Activated T-cell treated with anti-CD3 and anti-CD28 coated beads, Interleukin-2, amount 50 U/mL, for 4 hours (primary cell): Measurements from ENCODE around the gene CRYAA. TPM values are rescaled to one million over a fixed set of nuclear protein-coding genes. Genes with fewer than 3 reads are reported as not detected.
"Not testable (repeated sequence)": the region's sequence is repeated elsewhere in the genome, so short reads cannot be mapped to it uniquely, and the experiment has no call there.

ENCODE experiments used
- ATAC-seq, 2 donors: fragments of 200-7000 bp; cut with Tn5 transposase; one replicate each; pipeline ENCODE4 v1.10.0; 2021
- DNase-seq: peaks from one replicate; pipeline ENCODE4 v3.0.0-alpha.2; 2020
- H3K27me3 Mint-ChIP-seq: one replicate; pipeline ENCODE4 v1.8.0; 2021; ENCODE audit warnings: low read depth, mixed read lengths
- H3K36me3 Mint-ChIP-seq: one replicate; pipeline ENCODE4 v1.8.0; 2022; ENCODE audit warnings: mixed read lengths; ENCODE audit not compliant: insufficient read depth
- H3K4me1 Mint-ChIP-seq: one replicate; pipeline ENCODE4 v1.8.0; 2021; ENCODE audit warnings: low read depth, mixed read lengths
- H3K4me3 Mint-ChIP-seq: one replicate; pipeline ENCODE4 v1.8.0; 2021; ENCODE audit warnings: mild to moderate bottlenecking, moderate library complexity, mixed read lengths
- H3K9me3 Mint-ChIP-seq: one replicate; pipeline ENCODE4 v1.8.0; 2021; ENCODE audit warnings: mixed read lengths
- total RNA-seq, 3 donors: library from RNA; stranded (reverse); gene quantifications; one replicate each; pipeline ENCODE4 v1.2.1, GENCODE V29; 2021

The CRYAA gene, protein sequence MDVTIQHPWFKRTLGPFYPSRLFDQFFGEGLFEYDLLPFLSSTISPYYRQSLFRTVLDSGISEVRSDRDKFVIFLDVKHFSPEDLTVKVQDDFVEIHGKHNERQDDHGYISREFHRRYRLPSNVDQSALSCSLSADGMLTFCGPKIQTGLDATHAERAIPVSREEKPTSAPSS
- total RNA-seq, result not detected

DNA sequence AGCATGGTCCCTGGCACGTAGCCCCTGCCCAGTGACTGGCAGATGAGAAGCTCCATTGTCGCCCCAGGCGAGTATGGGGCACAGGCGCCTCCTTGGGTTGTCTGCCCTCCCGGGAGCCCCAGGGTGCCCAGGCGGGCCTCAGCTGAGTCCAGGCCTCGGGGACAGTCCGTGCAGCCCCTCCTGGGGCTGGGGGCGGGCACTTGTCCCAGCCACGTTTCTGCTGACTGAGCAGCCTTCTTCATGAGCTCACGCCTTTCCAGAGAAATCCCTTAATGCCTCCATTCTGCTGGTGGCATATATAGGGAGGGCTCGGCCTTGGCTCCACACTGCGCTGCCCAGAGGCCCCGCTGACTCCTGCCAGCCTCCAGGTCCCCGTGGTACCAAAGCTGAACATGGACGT lies at the start of gene CRYAA:
Gene CRYAA (plus strand): TSS at position 301 of the 400 bp plus-strand sequence. CDS start 92 bp downstream, at position 393.
- not testable (repeated sequence) for H3K9me3 Mint-ChIP-seq

DNA sequence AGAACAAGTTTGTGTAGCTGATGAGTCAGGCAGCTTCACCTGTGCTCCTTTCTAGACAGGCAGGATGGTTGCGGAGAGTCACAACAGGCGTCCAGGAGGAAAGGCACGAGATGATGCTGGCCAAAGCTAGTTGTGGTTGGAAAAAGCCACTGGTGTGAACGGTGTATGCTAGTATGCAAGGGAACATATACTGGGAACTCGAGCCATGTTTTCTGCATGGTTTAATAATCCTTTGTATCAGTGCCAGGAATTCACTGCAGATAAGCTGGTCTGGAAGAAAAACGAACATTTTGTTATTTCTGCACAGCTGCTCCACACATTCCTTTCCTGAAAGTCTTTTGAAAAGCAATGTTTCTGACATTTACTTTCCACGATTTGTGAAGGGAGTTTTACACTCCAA lies 38.7 kb upstream of the CRYAA start:
- H3K36me3 Mint-ChIP-seq, H3K4me3 Mint-ChIP-seq, DNase-seq, H3K9me3 Mint-ChIP-seq, ATAC-seq, H3K4me1 Mint-ChIP-seq, H3K27me3 Mint-ChIP-seq: not testable (repeated sequence)

More for the DNA sequence above, at the start of gene CRYAA:
- not testable (repeated sequence) for H3K4me3 Mint-ChIP-seq, H3K36me3 Mint-ChIP-seq, DNase-seq, ATAC-seq, H3K27me3 Mint-ChIP-seq, H3K4me1 Mint-ChIP-seq

DNA sequence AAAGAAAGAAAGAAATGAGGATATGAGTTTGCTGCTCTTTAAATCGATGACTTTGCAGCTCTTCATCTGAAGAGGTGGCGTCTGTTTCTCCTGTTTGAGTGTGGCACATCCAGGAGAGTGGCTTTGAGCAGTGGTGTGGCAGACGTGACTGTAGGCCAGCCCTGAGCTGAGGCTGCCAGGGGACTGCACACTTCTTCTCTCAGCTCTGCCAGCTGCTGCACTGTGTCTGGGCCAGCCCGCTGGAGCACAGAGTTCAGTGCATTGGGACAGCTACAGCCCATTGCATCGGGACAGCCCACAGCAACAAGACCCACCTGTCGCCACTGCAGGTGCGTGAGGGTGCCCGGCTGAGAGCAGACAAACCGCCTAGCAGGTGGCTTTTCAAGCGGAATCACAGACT lies 34.3 kb upstream of the CRYAA start:
- H3K9me3 Mint-ChIP-seq, H3K27me3 Mint-ChIP-seq, ATAC-seq, H3K4me3 Mint-ChIP-seq, DNase-seq, H3K36me3 Mint-ChIP-seq, H3K4me1 Mint-ChIP-seq: not testable (repeated sequence)

DNA sequence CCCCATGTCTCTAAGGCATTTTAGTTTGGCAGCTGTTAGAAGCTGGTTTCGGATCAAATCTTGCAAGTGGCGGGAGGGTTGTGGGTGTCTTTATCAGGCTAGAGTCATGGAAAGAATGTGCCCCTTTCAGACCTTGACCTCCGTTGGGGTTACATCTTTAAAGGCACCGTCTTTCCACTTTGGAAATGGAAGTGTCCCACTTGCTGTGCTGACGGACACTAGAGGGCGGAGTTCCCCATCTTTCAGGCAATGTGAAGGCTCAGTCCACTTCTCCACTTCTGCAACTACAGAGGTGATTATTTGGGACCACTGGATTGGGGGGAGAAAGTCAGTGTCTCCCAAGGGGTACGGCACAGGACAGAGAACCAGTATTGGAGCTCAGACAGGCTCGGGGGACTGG lies 29.9 kb upstream of the CRYAA start:
- peak in 1 of 2 donors; percentile 56 for ATAC-seq
- H3K9me3 Mint-ChIP-seq, H3K36me3 Mint-ChIP-seq, H3K27me3 Mint-ChIP-seq, H3K4me1 Mint-ChIP-seq, DNase-seq, H3K4me3 Mint-ChIP-seq: not testable (repeated sequence)

DNA sequence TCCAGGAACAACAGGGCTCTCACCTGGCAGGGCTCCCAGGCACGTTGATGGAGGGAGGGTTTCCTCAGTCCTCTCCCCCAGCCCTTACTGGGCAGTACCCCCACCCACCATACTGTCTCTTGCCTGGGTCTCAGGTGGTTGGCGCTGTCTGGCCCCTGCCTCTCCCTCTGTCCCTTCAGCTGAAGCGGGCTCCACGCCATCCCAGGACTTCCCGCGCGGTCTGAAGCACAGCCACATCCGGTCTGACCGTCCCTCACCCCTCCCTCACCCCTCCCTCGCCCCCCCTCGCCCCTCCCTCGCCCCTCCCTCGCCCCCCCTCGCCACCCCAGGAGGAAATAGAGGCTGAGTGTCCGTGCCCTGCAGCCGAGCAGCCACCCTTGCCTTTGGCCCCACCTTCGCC lies 27.4 kb upstream of the CRYAA start:
- H3K27me3 Mint-ChIP-seq, ATAC-seq: not testable (repeated sequence)

DNA sequence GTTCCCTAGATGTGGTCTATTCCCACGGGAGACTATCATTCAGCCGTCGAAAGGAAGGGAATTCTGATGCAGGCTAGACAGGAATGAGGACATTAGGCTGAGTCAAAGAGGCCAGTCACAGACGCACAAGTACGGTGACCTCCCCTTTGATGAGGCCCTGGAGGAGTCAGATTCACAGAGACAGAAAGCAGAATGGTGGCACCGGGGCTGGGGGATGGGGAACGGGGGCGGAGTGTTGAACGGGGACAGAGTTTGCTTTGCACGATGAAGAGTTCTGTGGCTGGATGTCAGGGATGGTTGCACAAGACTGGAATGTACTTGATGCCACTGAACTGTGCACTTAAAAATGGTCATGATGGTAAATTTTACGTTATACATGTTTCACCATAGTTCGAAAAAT lies 22.2 kb upstream of the CRYAA start:
- not testable (repeated sequence) for H3K4me3 Mint-ChIP-seq, H3K9me3 Mint-ChIP-seq, H3K4me1 Mint-ChIP-seq, H3K27me3 Mint-ChIP-seq, H3K36me3 Mint-ChIP-seq, ATAC-seq, DNase-seq

More for the DNA sequence above, 27.4 kb upstream of the CRYAA start:
- not testable (repeated sequence) for H3K4me1 Mint-ChIP-seq, H3K9me3 Mint-ChIP-seq, H3K36me3 Mint-ChIP-seq, DNase-seq, H3K4me3 Mint-ChIP-seq

DNA sequence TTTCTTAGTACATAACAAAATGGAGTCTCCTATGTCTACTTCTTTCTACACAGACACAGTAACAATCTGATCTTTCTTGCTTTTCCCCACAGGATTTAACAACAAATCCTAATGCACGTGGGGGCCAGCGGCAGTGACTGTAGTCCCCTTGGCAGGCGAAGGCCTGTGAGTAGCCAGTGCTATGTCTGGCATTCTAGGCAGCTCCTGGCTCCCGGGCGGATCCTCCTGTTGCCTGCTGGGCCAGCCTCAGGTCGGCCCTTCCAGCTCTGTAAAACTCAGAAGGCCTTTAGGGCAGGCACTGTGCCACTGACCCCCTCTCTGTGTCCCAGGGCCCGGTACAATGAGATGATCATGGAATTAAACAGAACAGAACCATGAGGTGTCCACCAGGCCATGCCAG lies 20.8 kb upstream of the CRYAA start:
- not testable (repeated sequence) for H3K4me1 Mint-ChIP-seq

DNA sequence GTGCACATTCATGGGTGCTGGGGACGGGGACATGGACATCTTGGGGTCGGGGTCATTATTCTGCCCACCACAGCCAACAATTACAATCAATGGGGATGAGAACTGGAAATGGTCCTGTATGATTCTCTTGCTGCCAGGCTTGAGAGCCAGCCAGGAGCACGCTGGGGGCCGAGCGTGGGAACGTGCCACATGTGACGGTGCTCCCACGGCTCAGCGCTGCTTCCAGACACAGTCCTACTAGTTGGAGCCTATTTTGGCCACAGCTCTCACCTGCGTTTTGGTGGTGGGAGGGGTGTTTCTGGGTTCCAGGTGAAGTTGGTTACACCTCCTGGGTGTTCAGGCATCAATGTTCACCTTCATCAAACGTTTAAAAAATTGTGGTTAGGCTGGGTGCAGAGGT lies 19.5 kb upstream of the CRYAA start:
- not testable (repeated sequence) for H3K36me3 Mint-ChIP-seq, H3K4me1 Mint-ChIP-seq, H3K9me3 Mint-ChIP-seq, H3K4me3 Mint-ChIP-seq, DNase-seq, H3K27me3 Mint-ChIP-seq, ATAC-seq

More for the DNA sequence above, 20.8 kb upstream of the CRYAA start:
- not testable (repeated sequence) for H3K27me3 Mint-ChIP-seq, H3K9me3 Mint-ChIP-seq, ATAC-seq, H3K4me3 Mint-ChIP-seq, DNase-seq, H3K36me3 Mint-ChIP-seq

DNA sequence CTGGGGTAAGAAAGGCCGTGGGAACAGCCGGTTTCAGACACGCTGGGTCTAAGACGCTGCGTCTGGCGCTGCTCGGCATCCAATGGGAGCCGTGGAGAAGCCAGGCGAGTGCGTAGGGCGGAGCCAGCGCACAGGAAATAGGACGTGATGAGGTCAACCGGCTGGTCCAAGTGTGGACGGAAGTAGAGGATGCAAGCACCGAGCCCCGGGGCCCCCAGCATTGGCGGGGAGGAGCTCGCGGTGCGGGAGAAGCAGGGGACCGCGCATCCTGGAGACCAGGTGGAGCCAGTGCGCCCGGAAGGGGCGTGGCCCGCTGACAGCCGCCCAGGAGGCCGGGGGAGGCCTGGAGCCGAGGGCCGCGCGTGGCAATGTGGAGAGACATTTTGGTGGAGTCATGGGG lies 15.2 kb upstream of the CRYAA start:
- H3K36me3 Mint-ChIP-seq, DNase-seq, H3K9me3 Mint-ChIP-seq, H3K4me3 Mint-ChIP-seq, H3K27me3 Mint-ChIP-seq, H3K4me1 Mint-ChIP-seq: not testable (repeated sequence)
- ATAC-seq, result peak in 1 of 2 donors; percentile 32

DNA sequence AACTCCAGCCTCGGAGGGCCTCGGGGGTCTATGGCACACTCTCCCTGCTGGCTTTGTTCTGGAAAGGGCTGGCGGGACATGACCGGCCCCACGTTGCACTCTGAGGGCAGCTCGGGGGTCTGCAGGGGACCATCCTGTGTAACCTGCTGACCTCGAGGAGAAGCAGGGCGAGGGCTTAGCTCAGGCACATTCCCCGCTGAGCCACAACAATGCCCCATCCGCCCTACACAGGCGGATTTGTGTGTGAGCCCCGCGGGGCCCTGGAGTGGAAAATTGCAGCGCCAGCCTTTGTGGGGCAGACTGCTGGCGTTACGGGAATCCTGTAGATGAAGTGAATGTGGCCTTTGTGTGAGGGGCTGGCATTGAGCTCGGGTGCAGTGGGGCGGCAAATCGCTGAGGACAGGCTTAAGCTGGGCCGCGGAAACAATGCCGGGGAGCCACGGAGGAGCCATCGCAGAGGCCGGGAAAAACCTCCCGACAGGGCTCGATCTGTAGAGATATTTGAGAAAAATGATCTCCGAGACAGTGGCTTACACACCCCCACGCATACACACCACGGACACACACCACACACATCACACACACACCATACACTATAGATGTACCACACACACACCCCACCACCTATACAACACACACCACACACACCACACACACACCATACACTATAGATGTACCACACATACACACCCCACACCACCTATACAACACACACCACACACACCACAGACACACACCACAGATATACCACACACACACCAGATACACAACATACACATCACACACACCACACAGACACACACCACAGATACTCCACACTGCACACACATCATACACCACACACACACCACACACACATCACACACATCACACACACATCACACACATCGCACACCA lies 9.3 kb upstream of the CRYAA start:
- H3K4me1 Mint-ChIP-seq, H3K27me3 Mint-ChIP-seq, H3K36me3 Mint-ChIP-seq, H3K9me3 Mint-ChIP-seq, ATAC-seq, H3K4me3 Mint-ChIP-seq, DNase-seq: not testable (repeated sequence)

DNA sequence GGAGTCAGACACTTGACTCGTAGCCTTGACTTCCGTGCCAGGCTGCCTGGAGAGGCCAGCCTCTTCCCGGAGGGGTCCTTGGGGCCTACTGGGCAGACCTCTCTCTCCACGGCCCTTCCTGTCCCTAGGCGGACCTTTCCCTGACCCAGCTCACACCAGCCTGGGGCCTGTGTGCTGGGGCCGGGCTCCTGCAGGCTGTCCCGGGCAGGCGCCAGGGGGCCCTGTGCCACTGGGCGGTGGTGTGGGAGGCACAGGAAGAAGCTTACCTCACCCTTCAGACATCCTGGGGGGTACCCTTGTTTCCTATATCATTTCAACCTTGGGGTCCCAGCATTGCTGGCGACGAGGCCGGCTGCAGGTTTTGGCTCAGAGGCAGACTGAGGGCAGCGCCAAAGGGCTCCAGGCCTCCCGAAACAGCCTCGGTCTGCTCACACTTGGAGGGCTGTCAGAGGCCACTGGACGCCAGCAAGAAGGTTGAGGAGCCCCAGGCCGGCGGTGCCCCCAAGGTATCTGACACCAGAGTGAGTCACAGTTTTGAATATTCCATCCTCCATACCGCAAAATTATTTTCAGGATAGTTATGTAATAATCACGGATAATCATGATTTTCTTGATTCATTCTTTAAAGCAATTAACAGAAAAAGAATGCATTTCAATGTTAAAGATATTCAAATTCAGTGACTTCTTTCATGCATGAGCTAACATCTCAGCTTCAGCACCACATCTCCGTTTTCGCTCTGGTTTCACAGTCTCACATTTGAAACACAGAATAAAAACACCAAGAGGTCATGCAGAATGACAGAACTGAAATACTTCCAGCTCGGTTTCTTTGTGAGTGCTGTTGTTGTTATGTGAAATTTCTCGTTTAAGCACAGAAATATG lies 6.7 kb upstream of the CRYAA start:
- H3K4me3 Mint-ChIP-seq, H3K4me1 Mint-ChIP-seq, DNase-seq, H3K9me3 Mint-ChIP-seq, ATAC-seq, H3K36me3 Mint-ChIP-seq, H3K27me3 Mint-ChIP-seq: not testable (repeated sequence)

DNA sequence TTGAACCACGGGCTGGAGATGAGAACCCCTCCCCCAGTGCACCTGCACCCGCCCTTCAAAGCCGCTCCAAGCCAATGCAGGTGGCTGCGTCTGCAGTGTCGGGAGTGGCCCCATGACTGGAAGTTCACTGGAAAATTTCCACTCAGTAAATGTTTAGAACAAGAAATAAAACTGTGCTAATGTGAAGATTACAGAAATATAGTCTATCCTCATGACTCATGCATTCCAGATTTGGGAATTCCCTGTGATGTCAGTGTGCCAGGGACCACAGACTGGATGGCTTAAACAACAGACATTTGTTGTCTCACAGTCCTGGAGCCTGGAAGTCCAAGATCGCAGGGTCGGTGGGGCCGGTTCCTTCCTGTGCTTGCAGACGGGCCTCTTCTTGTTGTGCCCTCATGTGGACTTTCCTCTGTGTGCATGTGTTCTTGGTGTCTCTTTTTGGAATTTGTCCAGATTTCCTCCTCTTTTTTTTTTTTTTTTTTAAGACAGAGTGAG lies 6.1 kb upstream of the CRYAA start:
- H3K4me1 Mint-ChIP-seq, H3K27me3 Mint-ChIP-seq, H3K36me3 Mint-ChIP-seq, DNase-seq, H3K9me3 Mint-ChIP-seq, ATAC-seq, H3K4me3 Mint-ChIP-seq: not testable (repeated sequence)

DNA sequence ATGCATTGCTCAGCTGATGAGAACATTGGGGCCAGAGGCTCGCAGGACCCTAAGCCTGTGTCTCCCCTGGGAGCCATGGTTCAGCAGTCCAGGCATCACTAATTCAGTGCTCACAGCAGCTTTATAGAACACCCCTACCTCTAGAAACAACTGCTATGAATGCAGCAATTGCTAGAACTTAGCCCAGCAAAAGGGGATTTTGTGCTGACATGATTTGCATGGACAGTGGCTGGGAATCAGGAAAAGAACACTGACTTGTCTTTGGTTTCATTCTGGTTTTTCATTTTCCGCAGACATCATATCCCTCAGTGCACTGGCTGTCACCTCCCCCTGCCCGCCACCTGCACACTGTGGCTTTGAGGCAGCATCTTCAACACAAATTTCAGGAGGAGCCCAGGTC lies 4.0 kb upstream of the CRYAA start:
- H3K9me3 Mint-ChIP-seq, result not testable (repeated sequence)

DNA sequence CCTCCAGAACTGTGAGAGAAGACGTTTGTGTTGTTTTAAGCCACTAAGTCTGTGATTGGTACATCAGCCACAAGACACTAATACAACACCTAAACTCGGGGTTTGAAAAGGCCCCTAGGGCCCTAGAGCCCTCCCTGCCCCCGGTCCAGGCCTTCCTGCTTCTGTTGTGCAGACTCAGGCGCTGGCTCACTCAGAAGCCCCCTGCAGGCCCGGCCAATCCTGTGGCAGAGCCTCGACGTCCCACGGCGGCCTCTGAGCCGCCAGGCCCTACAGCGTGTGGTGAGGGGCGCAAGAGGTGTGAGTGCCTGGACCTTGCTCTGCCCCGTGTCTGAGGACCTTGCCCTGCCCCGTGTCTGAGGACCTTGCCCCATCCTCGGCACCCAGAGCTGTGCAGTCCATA lies 3.1 kb upstream of the CRYAA start:
- not testable (repeated sequence) for H3K27me3 Mint-ChIP-seq, H3K36me3 Mint-ChIP-seq, H3K9me3 Mint-ChIP-seq

More for the DNA sequence above, 4.0 kb upstream of the CRYAA start:
- H3K4me3 Mint-ChIP-seq, H3K36me3 Mint-ChIP-seq, ATAC-seq, H3K4me1 Mint-ChIP-seq, DNase-seq, H3K27me3 Mint-ChIP-seq: not testable (repeated sequence)

More for the DNA sequence above, 3.1 kb upstream of the CRYAA start:
- DNase-seq, H3K4me3 Mint-ChIP-seq, H3K4me1 Mint-ChIP-seq, ATAC-seq: not testable (repeated sequence)
